Endothelial cell of hepatic sinusoid (primary cell): Measurements from ENCODE around the gene SMDT1.
"Not testable (repeated sequence)": the region's sequence is repeated elsewhere in the genome, so short reads cannot be mapped to it uniquely, and the experiment has no call there.

ENCODE experiments used
- in situ Hi-C: cut with HindIII; loops from 2 replicates; pipeline ENCODE4 v1.10.0; 2017; ENCODE audit warnings: low sequenced_read_pairs

Gene SMDT1

DNA sequence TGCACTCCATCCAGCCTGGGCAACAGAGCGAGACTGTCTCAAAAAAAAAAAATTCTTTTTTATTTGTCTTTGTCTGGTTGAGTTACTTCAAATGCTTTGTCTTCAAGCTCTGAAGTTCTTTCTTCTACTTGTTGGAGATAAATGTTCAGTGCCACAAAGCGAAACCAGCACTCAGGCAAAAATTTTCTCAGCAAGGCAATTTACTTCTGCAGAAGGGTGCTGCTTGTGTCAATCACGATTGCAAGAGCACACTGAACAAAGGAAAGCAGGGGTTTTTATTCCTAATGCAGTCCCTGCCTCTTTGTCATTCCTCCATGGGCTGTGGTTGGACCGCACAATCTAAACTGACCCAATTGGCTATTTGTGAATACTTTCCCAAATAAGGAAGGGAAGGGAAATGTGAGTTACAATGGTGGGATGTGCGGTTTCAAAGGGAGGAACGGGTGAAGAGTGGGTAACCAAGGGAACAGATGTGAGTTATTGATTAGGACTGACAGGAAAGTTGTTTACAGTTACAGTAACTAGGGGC, 24.9 kb downstream of the SMDT1 start:
- in situ Hi-C loops = not testable (repeated sequence)

DNA sequence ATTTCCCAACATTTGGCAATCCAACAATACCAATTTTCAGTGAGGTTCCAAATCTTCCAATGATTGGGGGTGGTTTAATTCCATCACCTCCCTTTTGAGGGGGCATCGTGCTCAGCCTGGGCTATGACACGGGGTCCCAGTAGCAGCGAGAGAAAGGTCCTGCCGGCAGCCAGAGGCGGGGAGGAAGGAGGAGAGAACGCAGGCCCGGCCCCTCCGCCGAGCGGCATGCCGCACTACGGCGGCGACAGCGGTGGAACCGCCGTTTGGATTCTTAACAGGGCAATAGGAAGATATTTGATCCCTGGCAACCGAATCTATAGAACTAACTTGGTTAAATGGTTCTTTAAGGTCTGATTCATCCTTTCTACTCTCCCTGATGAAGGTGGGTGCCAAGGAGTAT, 29.3 kb downstream of the SMDT1 start:
- in situ Hi-C loops = no loop called here

DNA sequence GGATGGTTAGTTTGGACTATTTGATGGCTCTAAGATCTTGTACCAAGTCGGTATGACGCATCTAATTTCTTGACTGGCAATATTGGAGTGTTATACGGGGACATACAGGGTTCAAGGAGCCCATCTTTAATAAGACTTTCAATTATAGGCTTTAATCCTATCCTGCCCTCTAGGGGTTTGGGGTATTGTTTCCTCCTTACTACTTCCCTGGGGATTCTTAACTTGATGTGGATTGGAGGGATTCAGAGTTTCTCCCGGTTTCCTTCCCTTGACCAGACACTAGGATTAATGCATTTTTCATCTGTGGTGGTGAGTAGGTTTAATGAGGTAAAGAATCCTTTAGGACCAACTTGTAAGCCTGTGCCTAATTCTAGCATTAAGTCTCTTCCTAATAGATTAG, 32.3 kb downstream of the SMDT1 start:
- in situ Hi-C loops = loop anchor here (10.0 kb wide), 2 partner anchors 73 to 77 kb away; no protein-coding TSS in a partner anchor

DNA sequence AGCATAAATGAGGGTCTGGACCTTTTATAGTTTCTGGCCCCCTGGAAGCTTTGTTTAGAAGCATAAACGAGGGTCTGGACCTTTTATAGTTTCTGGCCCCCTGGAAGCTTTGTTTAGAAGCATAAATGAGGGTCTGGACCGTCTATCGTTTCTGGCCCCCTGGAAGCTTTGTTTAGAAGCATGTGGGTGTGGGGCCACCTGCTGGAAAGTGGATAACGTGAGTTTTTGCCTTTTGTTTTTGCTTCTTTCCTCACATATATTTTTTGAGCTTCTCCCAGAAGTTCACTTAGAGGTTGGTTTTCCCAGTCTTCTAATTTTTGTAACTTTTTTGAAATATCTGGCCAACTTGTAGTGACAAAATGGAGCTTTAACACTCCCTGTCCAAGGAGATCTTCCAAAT, 33.3 kb downstream of the SMDT1 start:
- in situ Hi-C loops = loop anchor here (10.0 kb wide), 2 partner anchors 72 to 78 kb away; no protein-coding TSS in a partner anchor

DNA sequence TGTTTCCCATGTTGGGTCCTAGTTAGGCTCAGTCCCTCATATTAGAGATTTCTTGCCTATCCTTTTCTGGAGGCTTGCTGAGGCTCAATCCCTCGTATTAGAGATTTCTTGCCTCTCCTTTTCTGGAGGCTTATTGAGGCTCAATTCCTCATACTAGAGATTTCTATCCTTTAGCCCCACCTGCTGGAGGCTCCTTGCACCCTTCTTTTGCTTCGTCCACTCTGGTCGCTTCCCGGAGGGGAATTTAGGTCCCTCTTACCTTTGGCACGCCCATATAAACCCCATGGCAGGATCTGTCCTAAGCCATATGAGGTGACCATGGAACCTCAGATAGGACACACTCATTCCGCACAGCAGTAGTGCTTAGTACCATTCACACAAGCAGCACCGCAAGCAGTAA, 35.2 kb downstream of the SMDT1 start:
- in situ Hi-C loops = loop anchor here (5.0 to 10.0 kb wide), 4 partner anchors 70 to 328 kb away; no protein-coding TSS in a partner anchor

DNA sequence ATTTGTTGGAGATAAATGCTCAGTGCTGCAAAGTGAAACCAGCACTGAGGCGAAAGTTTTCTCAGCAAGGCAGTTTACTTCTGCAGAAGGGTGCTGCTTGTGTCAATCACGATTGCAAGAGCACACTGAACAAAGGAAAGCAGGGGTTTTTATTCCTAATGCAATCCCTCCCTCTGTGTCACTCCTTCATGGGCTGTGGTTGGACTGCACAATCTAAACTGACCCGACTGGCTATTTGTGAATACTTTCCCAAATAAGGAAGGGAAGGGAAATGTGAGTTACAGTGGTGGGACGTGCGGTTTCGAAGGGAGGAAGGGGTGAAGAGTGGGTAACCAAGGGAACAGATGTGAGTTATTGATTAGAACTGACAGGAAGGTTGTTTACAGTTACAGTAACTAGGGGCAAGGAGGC, 35.9 kb downstream of the SMDT1 start:
- in situ Hi-C loops = loop anchor here (5.0 to 10.0 kb wide), 4 partner anchors 69 to 327 kb away; no protein-coding TSS in a partner anchor

DNA sequence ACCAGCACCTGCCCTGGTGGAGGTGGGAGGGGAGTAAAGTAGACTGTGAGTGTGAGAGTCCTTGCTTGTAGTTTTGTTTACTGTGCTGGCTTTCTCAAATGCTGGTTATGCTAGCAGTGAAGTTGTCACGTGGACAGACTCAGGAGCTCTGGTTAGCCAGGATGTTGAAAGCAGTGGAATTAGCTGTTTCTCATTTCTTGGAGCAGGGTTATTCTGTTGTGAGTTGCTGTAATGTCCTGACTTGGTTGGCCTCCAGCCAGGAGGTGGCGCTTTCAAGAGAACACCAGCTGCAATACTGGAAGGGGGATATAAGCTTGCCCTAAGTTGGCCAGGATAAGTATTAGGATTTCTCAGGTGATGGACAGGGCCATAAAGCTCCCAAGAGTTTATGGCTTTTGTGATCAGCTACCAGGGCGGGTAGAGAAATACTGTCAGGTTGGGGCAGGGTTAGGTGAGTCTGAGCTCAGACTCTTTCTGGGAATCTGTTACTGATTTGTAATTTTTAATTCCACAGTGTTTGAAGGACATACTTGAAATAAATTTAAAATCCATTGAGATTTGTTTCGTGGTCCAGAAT, 37.4 kb downstream of the SMDT1 start:
- in situ Hi-C loops = loop anchor here (5.0 to 10.0 kb wide), 4 partner anchors 68 to 325 kb away; no protein-coding TSS in a partner anchor

DNA sequence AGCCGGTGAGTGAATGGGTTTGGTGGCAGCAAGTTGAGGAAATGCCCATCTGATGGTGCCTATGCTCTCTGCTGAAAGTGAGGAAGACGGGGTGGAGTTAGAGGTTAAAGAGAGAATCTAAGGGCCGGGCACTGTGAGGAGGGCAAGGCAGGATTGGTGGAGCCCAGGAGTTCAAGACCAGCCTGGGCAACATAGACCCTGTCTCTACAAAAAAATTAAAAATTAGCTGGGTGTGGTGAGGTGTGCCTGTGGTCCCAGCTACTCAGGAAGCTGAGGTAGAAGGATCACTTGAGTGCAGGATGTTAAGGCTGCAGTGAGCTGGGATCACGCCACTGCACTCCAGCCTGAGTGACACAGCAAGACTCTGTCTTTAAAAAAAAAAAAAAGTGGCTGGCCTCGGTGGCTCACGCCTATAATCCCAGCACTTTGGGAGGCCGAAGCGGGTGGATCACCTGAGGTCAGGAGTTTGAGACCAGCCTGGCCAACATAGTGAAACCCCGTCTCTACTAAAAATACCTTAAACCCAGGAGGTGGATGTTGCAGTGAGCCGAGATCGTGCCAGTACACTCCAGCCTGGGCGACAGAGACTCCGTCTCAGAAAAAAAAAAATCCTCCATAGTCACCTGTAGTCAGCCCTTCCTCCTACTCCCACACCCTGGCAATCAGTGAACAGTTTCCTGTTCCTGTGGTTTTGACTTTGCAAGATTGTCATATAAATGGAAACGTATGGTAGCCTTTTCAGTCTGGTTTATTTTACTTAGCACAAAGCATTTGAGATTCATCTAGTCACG, 40.9 kb downstream of the SMDT1 start:
- in situ Hi-C loops = not testable (repeated sequence)

DNA sequence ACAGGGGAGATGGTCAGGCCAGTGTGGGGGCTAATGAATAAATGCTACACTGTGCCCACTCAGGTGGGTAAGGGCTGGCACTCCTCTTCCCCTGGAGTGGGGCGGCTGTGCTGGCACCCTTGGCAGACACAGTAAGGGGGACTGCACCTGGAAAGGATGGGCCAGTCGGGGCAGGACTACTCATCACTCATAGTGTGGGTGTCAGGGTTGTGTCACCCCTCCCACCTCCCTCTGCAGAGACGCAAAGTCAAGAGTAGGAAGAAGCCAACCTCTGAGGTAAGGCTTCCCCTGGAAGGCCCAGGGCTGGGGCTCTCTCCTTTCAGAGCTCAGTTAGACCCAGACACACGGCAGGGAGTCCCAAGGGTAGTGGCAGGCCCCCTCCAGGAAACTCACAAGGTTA, 44.0 kb downstream of the SMDT1 start:
- in situ Hi-C loops = not testable (repeated sequence)

DNA sequence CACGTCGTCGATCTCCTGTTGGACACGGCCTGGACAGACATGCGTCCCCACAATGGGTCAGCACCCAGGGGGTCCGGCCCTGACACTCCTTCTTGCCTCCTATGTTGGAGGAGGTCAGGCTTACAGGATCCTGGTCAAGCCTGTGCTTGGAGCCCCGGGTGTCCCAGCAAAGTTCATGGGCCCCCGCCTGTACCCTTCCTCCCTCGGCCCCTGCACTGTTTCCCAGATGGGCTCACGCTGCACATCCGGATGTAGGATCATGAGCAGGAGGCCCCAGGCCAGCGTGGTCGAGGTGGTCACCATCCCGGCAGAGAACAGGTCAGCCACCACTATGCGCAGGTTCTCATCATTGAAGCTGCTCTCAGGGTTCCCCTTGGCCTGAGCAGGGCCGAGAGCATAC, 48.1 kb downstream of the SMDT1 start:
- in situ Hi-C loops = no loop called here

DNA sequence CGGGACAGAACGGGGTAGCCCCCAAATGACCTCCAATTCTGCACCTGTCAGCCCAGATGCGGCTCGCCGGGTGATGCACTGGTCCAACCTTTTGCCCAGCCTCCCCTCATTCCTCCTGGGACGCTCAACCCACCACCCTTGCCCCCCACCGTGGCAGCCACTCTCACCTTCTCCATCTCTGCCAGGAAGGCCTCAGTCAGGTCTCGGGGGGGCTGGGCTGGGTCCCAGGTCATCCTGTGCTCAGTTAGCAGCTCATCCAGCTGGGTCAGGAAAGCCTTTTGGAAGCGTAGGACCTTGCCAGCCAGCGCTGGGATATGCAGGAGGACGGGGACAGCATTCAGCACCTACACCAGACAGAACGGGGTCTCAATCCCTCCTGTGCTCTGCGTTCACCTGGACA, 48.5 kb downstream of the SMDT1 start:
- in situ Hi-C loops = not testable (repeated sequence)

DNA sequence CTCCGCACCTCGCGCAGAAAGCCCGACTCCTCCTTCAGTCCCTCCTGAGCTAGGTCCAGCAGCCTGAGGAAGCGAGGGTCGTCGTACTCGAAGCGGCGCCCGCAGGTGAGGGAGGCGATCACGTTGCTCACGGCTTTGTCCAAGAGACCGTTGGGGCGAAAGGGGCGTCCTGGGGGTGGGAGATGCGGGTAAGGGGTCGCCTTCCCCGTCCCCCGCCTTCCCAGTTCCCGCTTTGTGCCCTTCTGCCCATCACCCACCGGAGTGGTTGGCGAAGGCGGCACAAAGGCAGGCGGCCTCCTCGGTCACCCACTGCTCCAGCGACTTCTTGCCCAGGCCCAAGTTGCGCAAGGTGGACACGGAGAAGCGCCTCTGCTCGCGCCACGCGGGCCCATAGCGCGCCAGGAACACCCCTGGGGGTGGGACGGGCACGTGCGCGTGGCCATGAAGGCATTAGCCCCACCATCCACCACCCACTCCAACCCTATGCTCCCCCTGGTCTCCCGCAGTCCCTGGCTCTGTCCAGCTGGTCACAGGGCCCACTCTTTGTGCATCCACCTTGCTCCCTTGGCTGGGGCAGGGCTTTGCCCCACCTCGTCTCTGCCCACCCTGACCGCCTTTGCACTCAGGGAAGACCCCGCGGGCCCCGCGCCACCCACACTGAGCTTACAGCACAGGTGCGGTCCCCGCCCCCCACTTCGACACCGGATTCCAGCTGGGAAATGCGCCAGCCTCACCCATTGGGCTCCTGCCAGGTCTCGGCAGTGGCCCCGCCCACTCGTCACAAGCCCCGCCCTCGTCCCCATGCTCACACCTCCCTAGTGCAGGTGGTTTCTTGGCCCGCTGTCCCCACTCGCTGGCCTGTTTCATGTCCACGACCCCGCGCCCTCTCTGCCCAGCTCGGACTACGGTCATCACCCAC, 49.5 kb downstream of the SMDT1 start:
- in situ Hi-C loops = not testable (repeated sequence)

DNA sequence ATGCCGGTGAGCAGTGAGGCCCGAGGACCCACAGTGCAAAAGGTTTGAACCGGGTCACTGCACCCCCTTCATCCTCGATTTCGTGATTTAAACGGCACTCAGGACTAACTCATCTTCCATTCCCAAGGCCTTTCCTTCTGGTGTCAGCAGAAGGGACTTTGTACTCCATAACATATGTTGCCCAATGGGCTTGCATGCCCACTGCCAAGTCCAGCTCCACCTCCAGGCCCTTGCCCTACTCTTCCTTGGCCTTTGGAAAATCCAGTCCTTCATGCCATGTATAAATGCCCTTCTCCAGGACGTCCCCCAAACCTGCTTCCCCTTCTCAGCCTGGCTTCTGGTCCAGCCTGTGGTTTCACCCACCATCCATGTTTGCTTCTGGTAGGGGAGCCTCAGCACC, 50.7 kb downstream of the SMDT1 start:
- in situ Hi-C loops = not testable (repeated sequence)

DNA sequence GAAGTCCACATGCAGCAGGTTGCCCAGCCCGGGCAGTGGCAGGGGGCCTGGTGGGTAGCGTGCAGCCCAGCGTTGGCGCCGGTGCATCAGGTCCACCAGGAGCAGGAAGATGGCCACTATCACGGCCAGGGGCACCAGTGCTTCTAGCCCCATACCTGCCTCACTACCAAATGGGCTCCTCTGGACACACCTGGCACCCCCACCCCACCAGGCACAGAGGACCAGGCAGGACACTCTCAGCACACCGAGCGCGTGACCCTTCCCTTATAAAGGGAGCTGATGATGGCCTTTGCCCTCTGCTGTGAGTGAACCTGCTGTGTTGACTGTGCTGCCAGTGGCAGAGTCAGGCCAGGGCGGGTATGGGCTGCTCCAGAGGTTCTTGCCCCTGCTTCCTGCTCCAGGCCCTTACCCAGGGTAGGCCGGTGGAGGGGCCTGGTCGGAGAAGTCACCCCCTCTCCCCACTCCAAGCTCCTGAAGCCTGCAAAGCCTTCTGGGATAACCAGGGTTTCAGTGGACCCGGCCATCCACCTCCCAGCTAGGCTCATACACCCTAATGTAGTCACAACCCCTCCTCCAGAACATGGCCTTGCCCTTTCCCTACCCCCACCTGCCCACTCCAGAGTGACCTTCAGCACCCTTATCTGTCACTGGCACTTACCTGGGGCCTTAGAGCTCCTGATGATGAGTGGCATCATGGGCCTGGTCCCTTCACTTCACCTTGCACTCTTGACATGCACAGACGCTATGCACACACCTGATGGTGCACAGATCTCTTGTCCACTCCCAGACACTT, 51.3 kb downstream of the SMDT1 start, which contains the start of gene CYP2D6:
TSS of gene CYP2D6 (minus strand) at position 172 of the 793 bp plus-strand sequence. CDS start at position 153, 19 bp downstream.
- in situ Hi-C loops = not testable (repeated sequence)

DNA sequence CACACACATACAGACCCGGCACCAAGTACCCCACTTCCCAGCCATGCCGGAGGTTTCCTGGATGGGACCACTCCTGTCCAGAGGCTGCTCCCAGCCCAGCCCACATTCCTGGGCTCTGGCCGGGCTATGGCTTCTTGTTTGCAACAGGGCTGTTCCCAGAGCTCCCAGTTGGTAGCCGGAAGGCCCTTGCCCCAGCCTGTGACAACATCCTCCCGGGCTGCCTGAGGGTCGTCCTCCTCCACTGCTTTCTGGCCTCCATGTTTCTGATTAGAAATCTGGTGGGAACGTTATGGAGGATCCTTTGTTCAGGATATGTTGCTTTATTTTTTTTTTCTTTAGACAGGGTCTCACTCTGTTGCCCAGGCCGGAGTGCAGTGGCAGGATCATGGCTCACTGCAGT, 52.1 kb downstream of the SMDT1 start:
- in situ Hi-C loops = no loop called here

DNA sequence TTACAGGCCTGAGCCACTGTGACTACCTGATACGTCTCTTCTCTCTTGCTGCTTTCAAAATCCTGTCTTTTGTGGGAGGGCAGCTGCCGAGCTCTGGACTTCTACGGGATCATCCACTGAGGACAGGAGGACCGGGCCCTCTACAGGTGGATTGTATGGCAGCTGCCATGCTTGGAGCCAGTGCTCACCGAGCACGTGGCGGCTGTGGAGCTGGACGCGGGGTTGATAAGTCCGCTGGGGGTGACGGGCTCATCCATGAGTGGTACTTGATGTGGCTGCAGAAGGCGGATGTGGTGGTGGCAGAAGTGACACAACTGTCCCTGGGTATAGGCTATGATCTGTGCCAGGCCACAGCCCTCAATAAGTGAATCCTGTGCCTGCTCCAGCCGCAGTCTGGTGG, 53.0 kb downstream of the SMDT1 start:
- in situ Hi-C loops = no loop called here
